Measurements from ENCODE around the gene NFS1. TPM values are rescaled to one million over a fixed set of nuclear protein-coding genes. Genes with fewer than 3 reads are reported as not detected.
"Not testable (repeated sequence)": the region's sequence is repeated elsewhere in the genome, so short reads cannot be mapped to it uniquely, and the experiment has no call there.

Gene NFS1
- polyA plus RNA-seq, 2 of the 4 experiments (the other 2 are of a cell fraction) = 44.0 to 50.5 TPM

- TF ChIP-seq ZNF302 (CRISPR knock-in tag; IDR thresholded peaks at IDR 0.05) (no peak), NPAS2 (CRISPR knock-in tag; IDR thresholded peaks at IDR 0.05; ENCODE audit: borderline replicate concordance) (no peak), MAFK (IDR thresholded peaks at IDR 0.05; ENCODE audit: partially characterized antibody) (no peak), RFX5 (IDR thresholded peaks at IDR 0.05) (no peak), RNF2 (IDR thresholded peaks at IDR 0.05; ENCODE audit: borderline replicate concordance, low read depth) (no peak), CBX8 (IDR thresholded peaks at IDR 0.05) (no peak), CEBPB (IDR thresholded peaks at IDR 0.05) (no peak), RCOR1 (IDR thresholded peaks at IDR 0.05; ENCODE audit: low read depth, low read length) (no peak), HOXB5 (CRISPR knock-in tag; IDR thresholded peaks at IDR 0.05) (no peak), JUN (IDR thresholded peaks at IDR 0.05) (peak; percentile 70 to 84), TFCP2L1 (CRISPR knock-in tag; IDR thresholded peaks at IDR 0.05) (no peak), CTCF (IDR thresholded peaks at IDR 0.05) (0 out of 3 replicates have a peak, but pooled peaks have one; percentile 10), E2F6 (IDR thresholded peaks at IDR 0.05; ENCODE audit: borderline replicate concordance, low read depth) (peak; percentile 64; the same call in 1 of the 2 replicates), EP300 (IDR thresholded peaks at IDR 0.05) (no peak), RAD21 (conservative IDR thresholded peaks at IDR 0.05 in 1 of 2, IDR thresholded peaks at IDR 0.05 in 1 of 2) (peak in 1 of 2 experiments; percentile 17; a peak in 1 of 5 replicates), KDM5A (IDR thresholded peaks at IDR 0.05) (peak; percentile 57; the same call in 1 of the 2 replicates), KDM1A (IDR thresholded peaks at IDR 0.05; ENCODE audit: low read depth) (no peak)
- TF ChIP-seq, protein P1, sequence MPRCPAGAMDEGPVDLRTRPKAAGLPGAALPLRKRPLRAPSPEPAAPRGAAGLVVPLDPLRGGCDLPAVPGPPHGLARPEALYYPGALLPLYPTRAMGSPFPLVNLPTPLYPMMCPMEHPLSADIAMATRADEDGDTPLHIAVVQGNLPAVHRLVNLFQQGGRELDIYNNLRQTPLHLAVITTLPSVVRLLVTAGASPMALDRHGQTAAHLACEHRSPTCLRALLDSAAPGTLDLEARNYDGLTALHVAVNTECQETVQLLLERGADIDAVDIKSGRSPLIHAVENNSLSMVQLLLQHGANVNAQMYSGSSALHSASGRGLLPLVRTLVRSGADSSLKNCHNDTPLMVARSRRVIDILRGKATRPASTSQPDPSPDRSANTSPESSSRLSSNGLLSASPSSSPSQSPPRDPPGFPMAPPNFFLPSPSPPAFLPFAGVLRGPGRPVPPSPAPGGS (IDR thresholded peaks at IDR 0.05) = peak; percentile 71; the same call in 2 of the 3 replicates
- TF ChIP-seq, protein P2, sequence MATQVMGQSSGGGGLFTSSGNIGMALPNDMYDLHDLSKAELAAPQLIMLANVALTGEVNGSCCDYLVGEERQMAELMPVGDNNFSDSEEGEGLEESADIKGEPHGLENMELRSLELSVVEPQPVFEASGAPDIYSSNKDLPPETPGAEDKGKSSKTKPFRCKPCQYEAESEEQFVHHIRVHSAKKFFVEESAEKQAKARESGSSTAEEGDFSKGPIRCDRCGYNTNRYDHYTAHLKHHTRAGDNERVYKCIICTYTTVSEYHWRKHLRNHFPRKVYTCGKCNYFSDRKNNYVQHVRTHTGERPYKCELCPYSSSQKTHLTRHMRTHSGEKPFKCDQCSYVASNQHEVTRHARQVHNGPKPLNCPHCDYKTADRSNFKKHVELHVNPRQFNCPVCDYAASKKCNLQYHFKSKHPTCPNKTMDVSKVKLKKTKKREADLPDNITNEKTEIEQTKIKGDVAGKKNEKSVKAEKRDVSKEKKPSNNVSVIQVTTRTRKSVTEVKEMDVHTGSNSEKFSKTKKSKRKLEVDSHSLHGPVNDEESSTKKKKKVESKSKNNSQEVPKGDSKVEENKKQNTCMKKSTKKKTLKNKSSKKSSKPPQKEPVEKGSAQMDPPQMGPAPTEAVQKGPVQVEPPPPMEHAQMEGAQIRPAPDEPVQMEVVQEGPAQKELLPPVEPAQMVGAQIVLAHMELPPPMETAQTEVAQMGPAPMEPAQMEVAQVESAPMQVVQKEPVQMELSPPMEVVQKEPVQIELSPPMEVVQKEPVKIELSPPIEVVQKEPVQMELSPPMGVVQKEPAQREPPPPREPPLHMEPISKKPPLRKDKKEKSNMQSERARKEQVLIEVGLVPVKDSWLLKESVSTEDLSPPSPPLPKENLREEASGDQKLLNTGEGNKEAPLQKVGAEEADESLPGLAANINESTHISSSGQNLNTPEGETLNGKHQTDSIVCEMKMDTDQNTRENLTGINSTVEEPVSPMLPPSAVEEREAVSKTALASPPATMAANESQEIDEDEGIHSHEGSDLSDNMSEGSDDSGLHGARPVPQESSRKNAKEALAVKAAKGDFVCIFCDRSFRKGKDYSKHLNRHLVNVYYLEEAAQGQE (IDR thresholded peaks at IDR 0.05) = no peak
- TF ChIP-seq, protein P3, sequence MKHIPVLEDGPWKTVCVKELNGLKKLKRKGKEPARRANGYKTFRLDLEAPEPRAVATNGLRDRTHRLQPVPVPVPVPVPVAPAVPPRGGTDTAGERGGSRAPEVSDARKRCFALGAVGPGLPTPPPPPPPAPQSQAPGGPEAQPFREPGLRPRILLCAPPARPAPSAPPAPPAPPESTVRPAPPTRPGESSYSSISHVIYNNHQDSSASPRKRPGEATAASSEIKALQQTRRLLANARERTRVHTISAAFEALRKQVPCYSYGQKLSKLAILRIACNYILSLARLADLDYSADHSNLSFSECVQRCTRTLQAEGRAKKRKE (CRISPR knock-in tag; IDR thresholded peaks at IDR 0.05; ENCODE audit: low read depth) = no peak
Observed at GRCh38 chr20:35699127-35699956, at the start of gene NFS1, which contains the start of gene ROMO1 (continued).

GRCh38 chr20:35744492-35744841 lies 45.3 kb upstream of the NFS1 start:
- DNase-seq (ENCODE audit: low read depth in 1 of 2, low spot score in 1 of 2); H3K9me3 ChIP-seq; FAIRE-seq; ATAC-seq; H3K4me3 ChIP-seq: not testable (repeated sequence)
- Histone ChIP-seq H3K4me1 (peaks cover 29% of the 10 kb centered on the region), H3K27ac (peak overlapping the region; percentile 92 to 98), H3K4me2 (peak overlapping the region; percentile 95)
- WGBS (ENCODE audit: missing lambda C conversion rate) = 93% methylated on average over 3 of the region's 3 CpGs
- ChIA-PET CTCF (interaction anchor here (1.3 to 4.8 kb wide), 6 partner anchors 23 to 210 kb away, joined by 3 to 31 read pairs (median 8); partner anchors contain the start of genes PHF20 and SCAND1), POLR2A (interaction anchor here (4.3 kb wide), 1 partner anchor 26 kb away, joined by 97 read pairs; the partner anchor contains the start of gene PHF20)
